PC-3 (cell line): ENCODE results near the gene FAM151B. TPM values are rescaled to one million over a fixed set of nuclear protein-coding genes. Genes with fewer than 3 reads are reported as not detected.

Source experiments
- ATAC-seq: fragments of 200-7000 bp; cut with Tn5 transposase; 2 replicates; pipeline ENCODE4 v1.9.1; 2020; ENCODE audit warnings: mild to moderate bottlenecking, moderate library complexity
- BruUV-seq: library from RNA; stranded (reverse); fragments of 400-500 nt; replicated peaks from 2 replicates; lab custom pipeline; 2021; lab: Mats Ljungman, UMichigan
- CTCF ChIA-PET: fragments of 300-600 bp; sonication (Branson Sonifier 250); formaldehyde crosslinking; loops from one replicate; lab custom pipeline; 2022; ENCODE audit warnings: antibody characterized with exemption; lab: Charles Lee
- POLR2A ChIA-PET: fragments of 300-600 bp; sonication (Branson Sonifier 250); formaldehyde crosslinking; loops from one replicate; lab custom pipeline; 2022; ENCODE audit warnings: antibody characterized with exemption; ENCODE audit not compliant: unreplicated experiment; lab: Charles Lee
- DNase-seq: peaks from one replicate; pipeline ENCODE4 v3.0.0-alpha.2; 2015
- H2AFZ ChIP-seq: fragments of 300-600 bp; sonication (generic); 2 replicates; pipeline ENCODE4 v1.6.0; 2016; ENCODE audit warnings: antibody characterized with exemption, low read length
- H3F3A ChIP-seq: fragments of 300-600 bp; sonication (generic); one replicate; pipeline ENCODE4 v1.6.0; 2017; ENCODE audit warnings: antibody characterized with exemption, low read length, control low read depth, mild to moderate bottlenecking; ENCODE audit not compliant: unreplicated experiment
- H3K27ac ChIP-seq: fragments of 300-600 bp; sonication (generic); 2 replicates; pipeline ENCODE4 v1.5.1; 2016; ENCODE audit warnings: mild to moderate bottlenecking, low read length
- H3K27me3 ChIP-seq: fragments of 300-600 bp; sonication (generic); 2 replicates; pipeline ENCODE4 v1.6.1; 2016; ENCODE audit warnings: low read length, mixed read lengths
- H3K36me3 ChIP-seq: fragments of 300-600 bp; sonication (generic); 2 replicates; pipeline ENCODE4 v1.6.1; 2016; ENCODE audit warnings: low read depth, mixed run types, low read length, mixed read lengths
- H3K4me1 ChIP-seq: fragments of 300-600 bp; sonication (generic); 2 replicates; pipeline ENCODE4 v1.5.1; 2016; ENCODE audit warnings: low read length; ENCODE audit not compliant: insufficient read depth
- H3K4me2 ChIP-seq: fragments of 300-600 bp; sonication (generic); 2 replicates; pipeline ENCODE4 v1.6.0; 2016; ENCODE audit warnings: low read length
- H3K4me3 ChIP-seq: fragments of 300-600 bp; sonication (generic); 2 replicates; pipeline ENCODE4 v1.5.1; 2016; ENCODE audit warnings: mild to moderate bottlenecking, low read length, mixed read lengths
- H3K79me2 ChIP-seq: fragments of 300-600 bp; sonication (generic); 2 replicates; pipeline ENCODE4 v1.6.1; 2017; ENCODE audit warnings: low read length, mixed read lengths
- H3K9ac ChIP-seq: fragments of 300-600 bp; sonication (generic); 2 replicates; pipeline ENCODE4 v1.6.0; 2016; ENCODE audit warnings: mild to moderate bottlenecking, low read length
- H3K9me2 ChIP-seq: fragments of 300-600 bp; sonication (generic); replicated peaks from 2 replicates; pipeline ENCODE4 v1.6.1; 2016; ENCODE audit warnings: mixed run types, low read length, mixed read lengths
- H3K9me3 ChIP-seq: fragments of 300-600 bp; sonication (generic); 2 replicates; pipeline ENCODE4 v1.6.1; 2016; ENCODE audit warnings: low read length, mixed read lengths
- H4K20me1 ChIP-seq: fragments of 300-600 bp; sonication (generic); 2 replicates; pipeline ENCODE4 v1.6.1; 2016; ENCODE audit warnings: low read length, mixed read lengths
- EZH2 ChIP-seq: fragments of 300-600 bp; sonication (generic); IDR thresholded peaks from one replicate; pipeline ENCODE4 v1.6.1; 2017; ENCODE audit warnings: antibody characterized with exemption, mild to moderate bottlenecking, low read length; ENCODE audit not compliant: unreplicated experiment
- EZH2phosphoT487 ChIP-seq: fragments of 300-600 bp; sonication (generic); IDR thresholded peaks from 2 replicates; pipeline ENCODE4 v1.6.1; 2018; ENCODE audit warnings: mild to moderate bottlenecking, antibody characterized with exemption, low read length, borderline replicate concordance
- intact Hi-C: fragments of 100-400 bp; cut with micrococcal nuclease; formaldehyde crosslinking; loops from 2 replicates; pipeline ENCODE4 v1.9.0; 2023
- total RNA-seq: library from RNA; depleted of rRNA; stranded (reverse); fragments of >200 nt; gene quantifications from 2 replicates; pipeline ENCODE4 v1.2.3, GENCODE V29; 2014
- TF ChIP-seq, protein P1 (sequence below): fragments of 300-600 bp; sonication (generic); conservative IDR thresholded peaks from 2 replicates; pipeline ENCODE4 v1.5.1; 2017; ENCODE audit warnings: antibody characterized with exemption, low read depth, mild to moderate bottlenecking, low read length

FAM151B gene
- total RNA-seq, 1 experiment from 2014 or later, result 1.7 TPM

DNA sequence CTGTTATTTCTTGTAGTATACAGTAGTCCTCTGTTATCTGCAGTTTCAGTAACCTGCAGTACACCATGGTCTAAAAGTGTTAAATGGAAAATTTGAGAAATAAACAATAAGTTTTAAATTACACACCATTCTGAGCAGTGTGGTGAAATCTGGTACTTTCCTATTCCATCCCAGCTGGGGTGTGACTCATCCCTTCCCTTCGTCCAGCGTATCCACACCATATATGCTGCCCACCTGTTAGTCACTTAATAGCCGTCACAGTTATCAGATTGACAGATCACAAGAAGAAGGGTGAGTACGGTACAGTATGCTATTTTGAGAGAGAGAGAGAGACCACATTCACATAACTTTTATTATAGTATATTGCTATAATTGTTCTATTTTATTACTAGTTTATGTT lies 28.9 kb downstream of the FAM151B start:
- H4K20me1 ChIP-seq, result no peaks in the 10 kb centered on the region
- H3K4me3 ChIP-seq, result no peak overlapping the region
- ATAC-seq, result peak; percentile 100
- no peaks in the 10 kb centered on the region for H3K9me2 ChIP-seq
- no TSS peak for BruUV-seq
- no peaks in the 10 kb centered on the region for H3K27me3 ChIP-seq
- no peaks in the 10 kb centered on the region for H3K9me3 ChIP-seq
- intact Hi-C loops, result loop anchor here (1.0 kb wide), 1 partner anchor 29 kb away; the partner anchor contains the start of gene FAM151B
- no peak overlapping the region for H3K9ac ChIP-seq
- 0 out of 2 replicates have a peak overlapping the region, but pooled peaks have one; percentile 17 for H3K4me2 ChIP-seq
- no peaks in the 10 kb centered on the region for H3K36me3 ChIP-seq
- no peak for TF ChIP-seq EZH2
- TF ChIP-seq, protein P1, sequence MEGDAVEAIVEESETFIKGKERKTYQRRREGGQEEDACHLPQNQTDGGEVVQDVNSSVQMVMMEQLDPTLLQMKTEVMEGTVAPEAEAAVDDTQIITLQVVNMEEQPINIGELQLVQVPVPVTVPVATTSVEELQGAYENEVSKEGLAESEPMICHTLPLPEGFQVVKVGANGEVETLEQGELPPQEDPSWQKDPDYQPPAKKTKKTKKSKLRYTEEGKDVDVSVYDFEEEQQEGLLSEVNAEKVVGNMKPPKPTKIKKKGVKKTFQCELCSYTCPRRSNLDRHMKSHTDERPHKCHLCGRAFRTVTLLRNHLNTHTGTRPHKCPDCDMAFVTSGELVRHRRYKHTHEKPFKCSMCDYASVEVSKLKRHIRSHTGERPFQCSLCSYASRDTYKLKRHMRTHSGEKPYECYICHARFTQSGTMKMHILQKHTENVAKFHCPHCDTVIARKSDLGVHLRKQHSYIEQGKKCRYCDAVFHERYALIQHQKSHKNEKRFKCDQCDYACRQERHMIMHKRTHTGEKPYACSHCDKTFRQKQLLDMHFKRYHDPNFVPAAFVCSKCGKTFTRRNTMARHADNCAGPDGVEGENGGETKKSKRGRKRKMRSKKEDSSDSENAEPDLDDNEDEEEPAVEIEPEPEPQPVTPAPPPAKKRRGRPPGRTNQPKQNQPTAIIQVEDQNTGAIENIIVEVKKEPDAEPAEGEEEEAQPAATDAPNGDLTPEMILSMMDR, result no peak
- TF ChIP-seq EZH2phosphoT487, result no peak
- no peak overlapping the region for H3K27ac ChIP-seq
- H3K79me2 ChIP-seq, result no peaks in the 10 kb centered on the region
- CTCF ChIA-PET, result no interaction called here
- no peak overlapping the region for H2AFZ ChIP-seq
- peaks cover 7% of the 10 kb centered on the region for H3K4me1 ChIP-seq
- POLR2A ChIA-PET, result no interaction called here
- peak; percentile 83 for DNase-seq
- no peaks in the 10 kb centered on the region for H3F3A ChIP-seq

DNA sequence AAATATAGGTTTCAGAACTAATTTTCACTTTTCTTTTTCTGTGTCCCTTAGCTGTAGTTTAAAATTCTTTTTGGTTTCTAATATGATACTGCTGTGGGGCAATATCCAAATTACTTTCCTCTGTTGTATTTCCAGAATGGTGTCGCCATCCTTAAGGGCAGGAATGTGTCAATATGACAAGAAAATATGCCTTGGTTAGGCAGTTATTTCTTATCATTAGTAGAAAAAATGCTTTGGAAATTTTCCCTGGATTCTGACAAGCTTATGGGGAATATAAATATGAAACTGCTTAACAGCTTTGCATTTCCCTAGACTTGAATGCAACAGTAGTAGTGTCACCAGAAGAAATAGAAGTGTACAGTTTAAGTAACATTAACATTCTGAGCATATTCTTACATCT lies 52.8 kb downstream of the FAM151B start:
- no peak overlapping the region for H3K9ac ChIP-seq
- H3K79me2 ChIP-seq, result no peaks in the 10 kb centered on the region
- POLR2A ChIA-PET, result no interaction called here
- no peak for DNase-seq
- H4K20me1 ChIP-seq, result no peaks in the 10 kb centered on the region
- H3K27ac ChIP-seq, result no peak overlapping the region
- no peak overlapping the region for H3K4me3 ChIP-seq
- no peaks in the 10 kb centered on the region for H3F3A ChIP-seq
- no peaks in the 10 kb centered on the region for H3K27me3 ChIP-seq
- CTCF ChIA-PET, result interaction anchor here (0.7 kb wide), 1 partner anchor 250 kb away, joined by 4 read pairs; no protein-coding TSS in a partner anchor
- no peaks in the 10 kb centered on the region for H3K36me3 ChIP-seq
- H3K4me1 ChIP-seq, result no peaks in the 10 kb centered on the region
- TF ChIP-seq, protein P1, result no peak
- TF ChIP-seq EZH2, result no peak
- no peak for TF ChIP-seq EZH2phosphoT487
- no peaks in the 10 kb centered on the region for H3K9me2 ChIP-seq
- no peak overlapping the region for H3K4me2 ChIP-seq
- no peak overlapping the region for H2AFZ ChIP-seq
- no peak for ATAC-seq
- intact Hi-C loops, result no loop called here
- BruUV-seq, result no TSS peak
- H3K9me3 ChIP-seq, result no peaks in the 10 kb centered on the region

DNA sequence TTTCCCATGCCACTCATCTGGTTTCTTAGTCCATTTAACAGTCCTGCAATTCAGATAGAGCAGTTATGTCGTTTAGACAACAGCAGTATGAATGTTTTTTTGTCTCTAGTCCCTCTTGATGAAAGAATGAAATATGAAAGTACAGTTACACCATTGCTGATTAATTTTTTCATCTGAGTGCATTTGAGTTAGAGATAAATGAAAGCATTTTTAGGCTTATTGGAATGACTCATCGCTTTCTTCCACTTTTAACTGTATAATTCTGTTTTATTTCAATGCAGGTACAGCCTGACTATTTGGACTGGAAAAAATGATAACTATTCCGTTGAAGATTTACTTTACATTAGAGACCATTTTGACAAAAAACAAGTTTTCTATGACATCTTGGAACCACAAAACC lies 53.5 kb downstream of the FAM151B start:
- Histone ChIP-seq H4K20me1 (no peaks in the 10 kb centered on the region), H3K27ac (no peak overlapping the region), H3K79me2 (no peaks in the 10 kb centered on the region), H3K4me2 (no peak overlapping the region), H3K4me1 (no peaks in the 10 kb centered on the region), H3K9me3 (no peaks in the 10 kb centered on the region), H2AFZ (no peak overlapping the region), H3K27me3 (no peaks in the 10 kb centered on the region), H3K9me2 (no peaks in the 10 kb centered on the region), H3K36me3 (no peaks in the 10 kb centered on the region), H3F3A (no peaks in the 10 kb centered on the region), H3K4me3 (no peak overlapping the region), H3K9ac (no peak overlapping the region)
- ChIA-PET POLR2A (no interaction called here), CTCF (no interaction called here)
- BruUV-seq, result no TSS peak
- DNase-seq, result no peak
- no peak for ATAC-seq
- intact Hi-C loops, result no loop called here
- TF ChIP-seq, protein P1, result no peak
- TF ChIP-seq EZH2 (no peak), EZH2phosphoT487 (no peak)
